Nephron (organoid): Measurements from ENCODE around the gene TOP1.

Source experiments
- H3K27ac Mint-ChIP-seq, 3 experiments: 2 replicates each; pipeline ENCODE4 v1.8.0; 2020; ENCODE audit warnings: mixed read lengths in 3 of 3, mild to moderate bottlenecking in 2 of 3, moderate library complexity in 1 of 3
- H3K27me3 Mint-ChIP-seq: 2 replicates; pipeline ENCODE4 v1.8.0; 2021; ENCODE audit warnings: low read depth, mild to moderate bottlenecking, moderate library complexity, mixed read lengths
- H3K36me3 Mint-ChIP-seq: 2 replicates; pipeline ENCODE4 v1.8.0; 2020; ENCODE audit warnings: low read depth, mixed read lengths
- H3K4me1 Mint-ChIP-seq: 2 replicates; pipeline ENCODE4 v1.8.0; 2020; ENCODE audit warnings: mixed read lengths
- H3K4me3 Mint-ChIP-seq, 3 experiments: 2 replicates each; pipeline ENCODE4 v1.8.0; 2020; ENCODE audit warnings: mild to moderate bottlenecking in 3 of 3, mixed read lengths in 3 of 3, moderate library complexity in 2 of 3
- H3K9me3 Mint-ChIP-seq: 2 replicates; pipeline ENCODE4 v1.8.0; 2020; ENCODE audit warnings: mixed read lengths
- TF ChIP-seq, protein P1 (sequence below), 3 experiments: fragments of 200-600 bp; sonication (generic); IDR thresholded peaks; one replicate each; pipeline ENCODE4 v1.5.0; 2021; ENCODE audit warnings: antibody characterized with exemption in 3 of 3; ENCODE audit not compliant: unreplicated experiment in 3 of 3

Gene TOP1

DNA sequence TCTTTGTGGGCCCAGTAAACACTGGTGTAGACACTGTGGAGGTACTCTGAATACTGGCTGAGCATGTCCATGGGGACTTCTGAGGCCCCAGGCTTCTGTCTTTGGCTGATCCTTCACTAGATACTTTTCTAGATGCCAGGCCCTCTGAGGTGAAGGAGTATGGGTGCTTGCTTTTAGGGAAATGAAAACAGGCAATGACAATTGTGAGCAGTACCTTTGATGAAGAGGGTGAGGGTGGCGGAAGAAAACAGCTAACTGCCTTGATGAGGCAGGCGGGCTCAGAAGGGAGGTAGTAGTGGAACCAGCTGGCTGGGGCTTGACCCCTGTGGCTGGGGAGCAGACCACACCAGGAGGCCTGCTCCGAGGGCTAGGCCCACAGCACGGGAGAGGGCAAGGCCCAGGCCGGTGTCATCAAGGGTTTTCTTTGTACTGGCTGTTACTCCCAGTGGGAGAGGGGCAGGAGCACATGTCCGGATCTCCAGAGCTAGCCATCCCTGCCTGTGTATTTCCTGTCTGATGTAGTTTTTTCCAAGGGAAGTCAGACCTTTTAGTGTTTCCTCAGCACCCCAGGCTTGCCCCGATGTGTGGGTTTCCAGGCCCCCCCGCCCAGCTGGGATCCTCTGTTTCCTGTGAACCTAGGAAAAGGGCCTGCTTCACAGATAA, 112.7 kb downstream of the TOP1 start:
- TF ChIP-seq, protein P1, sequence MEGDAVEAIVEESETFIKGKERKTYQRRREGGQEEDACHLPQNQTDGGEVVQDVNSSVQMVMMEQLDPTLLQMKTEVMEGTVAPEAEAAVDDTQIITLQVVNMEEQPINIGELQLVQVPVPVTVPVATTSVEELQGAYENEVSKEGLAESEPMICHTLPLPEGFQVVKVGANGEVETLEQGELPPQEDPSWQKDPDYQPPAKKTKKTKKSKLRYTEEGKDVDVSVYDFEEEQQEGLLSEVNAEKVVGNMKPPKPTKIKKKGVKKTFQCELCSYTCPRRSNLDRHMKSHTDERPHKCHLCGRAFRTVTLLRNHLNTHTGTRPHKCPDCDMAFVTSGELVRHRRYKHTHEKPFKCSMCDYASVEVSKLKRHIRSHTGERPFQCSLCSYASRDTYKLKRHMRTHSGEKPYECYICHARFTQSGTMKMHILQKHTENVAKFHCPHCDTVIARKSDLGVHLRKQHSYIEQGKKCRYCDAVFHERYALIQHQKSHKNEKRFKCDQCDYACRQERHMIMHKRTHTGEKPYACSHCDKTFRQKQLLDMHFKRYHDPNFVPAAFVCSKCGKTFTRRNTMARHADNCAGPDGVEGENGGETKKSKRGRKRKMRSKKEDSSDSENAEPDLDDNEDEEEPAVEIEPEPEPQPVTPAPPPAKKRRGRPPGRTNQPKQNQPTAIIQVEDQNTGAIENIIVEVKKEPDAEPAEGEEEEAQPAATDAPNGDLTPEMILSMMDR (IDR thresholded peaks at IDR 0.05; ENCODE audit: unreplicated experiment in 3 of 3) = no peak
- peaks cover 80% of the 10 kb centered on the region for H3K4me1 Mint-ChIP-seq
- peaks cover 45% of the 10 kb centered on the region for H3K36me3 Mint-ChIP-seq
- no peaks in the 10 kb centered on the region for H3K9me3 Mint-ChIP-seq
- peak overlapping the region; percentile 85 to 96 (median 89) for H3K4me3 Mint-ChIP-seq
- H3K27ac Mint-ChIP-seq = peak overlapping the region; percentile 27 to 97 (median 95)
- no peaks in the 10 kb centered on the region for H3K27me3 Mint-ChIP-seq

DNA sequence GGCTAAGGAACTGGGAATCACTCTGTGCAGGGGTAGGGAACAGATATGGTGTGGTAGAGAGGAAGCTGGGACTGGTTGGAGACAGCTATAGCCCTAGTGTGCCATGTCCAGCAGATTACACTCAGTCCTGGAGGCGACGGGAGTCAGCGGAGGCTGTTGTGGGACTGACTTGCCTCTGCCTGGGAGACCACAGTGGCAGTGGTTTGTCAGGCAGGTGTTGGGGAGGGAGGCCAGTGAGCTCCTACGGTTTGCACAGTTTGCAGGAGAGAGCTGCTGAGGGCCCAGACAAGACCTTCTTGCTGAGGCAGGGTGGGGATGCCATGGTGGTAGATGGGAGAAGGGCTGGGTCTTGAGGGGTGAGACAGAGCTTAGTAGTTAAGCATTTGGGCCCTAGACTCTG, 113.6 kb downstream of the TOP1 start:
- H3K9me3 Mint-ChIP-seq = no peaks in the 10 kb centered on the region
- H3K4me1 Mint-ChIP-seq = peaks cover 87% of the 10 kb centered on the region
- TF ChIP-seq, protein P1 (IDR thresholded peaks at IDR 0.05; ENCODE audit: unreplicated experiment in 3 of 3) = no peak
- peaks cover 53% of the 10 kb centered on the region for H3K36me3 Mint-ChIP-seq
- H3K27me3 Mint-ChIP-seq = no peaks in the 10 kb centered on the region
- H3K27ac Mint-ChIP-seq = peak overlapping the region in 1 of 3 experiments; percentile 24
- peak overlapping the region in 1 of 3 experiments; percentile 6 for H3K4me3 Mint-ChIP-seq

DNA sequence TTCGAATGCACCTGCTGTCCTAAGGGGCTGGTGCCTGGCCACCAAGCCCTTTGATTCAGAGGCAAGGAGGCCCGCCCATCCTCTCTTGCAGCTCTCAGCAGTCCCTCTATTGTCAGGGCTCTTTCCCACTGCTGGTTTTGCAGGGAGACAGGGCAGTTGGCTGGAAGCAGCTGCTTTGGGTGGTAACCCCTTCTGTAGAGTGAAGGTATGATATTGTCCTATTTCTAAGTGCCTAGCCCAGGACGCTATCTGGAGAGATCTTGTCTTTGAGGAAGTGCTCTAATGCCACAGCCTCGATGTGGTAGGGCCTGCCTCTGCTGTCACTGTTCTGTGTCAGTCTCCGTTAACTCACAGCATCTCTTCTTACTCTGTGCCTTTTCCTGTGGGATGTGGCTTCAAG, 114.3 kb downstream of the TOP1 start:
- Mint-ChIP-seq H3K27me3 (no peaks in the 10 kb centered on the region), H3K36me3 (peaks cover 53% of the 10 kb centered on the region), H3K4me3 (no peak overlapping the region), H3K4me1 (peaks cover 89% of the 10 kb centered on the region), H3K9me3 (no peaks in the 10 kb centered on the region), H3K27ac (no peak overlapping the region)
- TF ChIP-seq, protein P1 (IDR thresholded peaks at IDR 0.05; ENCODE audit: unreplicated experiment in 3 of 3) = no peak

DNA sequence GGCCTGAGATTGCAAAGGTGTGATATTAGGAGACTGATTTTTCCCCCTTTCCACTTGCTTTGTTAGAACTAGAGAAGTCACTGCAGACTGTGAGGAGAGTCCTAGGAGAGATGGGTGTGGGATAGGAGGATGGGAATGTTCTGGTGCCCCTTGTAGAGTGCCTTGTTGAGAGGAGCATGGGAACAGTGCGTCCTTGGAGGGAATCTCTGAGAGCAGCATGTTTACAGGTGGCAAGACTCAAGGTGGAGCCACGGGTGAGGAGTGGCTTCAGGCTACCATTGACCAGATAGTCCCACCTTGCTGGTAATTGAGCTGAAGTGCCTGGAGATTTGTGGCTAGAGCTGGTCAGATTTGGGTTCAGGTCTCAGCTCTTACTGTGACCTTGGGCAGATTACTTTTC, 114.7 kb downstream of the TOP1 start:
- no peaks in the 10 kb centered on the region for H3K27me3 Mint-ChIP-seq
- peaks cover 89% of the 10 kb centered on the region for H3K4me1 Mint-ChIP-seq
- no peak overlapping the region for H3K4me3 Mint-ChIP-seq
- TF ChIP-seq, protein P1 (IDR thresholded peaks at IDR 0.05; ENCODE audit: unreplicated experiment in 3 of 3) = no peak
- H3K9me3 Mint-ChIP-seq = no peaks in the 10 kb centered on the region
- no peak overlapping the region for H3K27ac Mint-ChIP-seq
- peaks cover 53% of the 10 kb centered on the region for H3K36me3 Mint-ChIP-seq

DNA sequence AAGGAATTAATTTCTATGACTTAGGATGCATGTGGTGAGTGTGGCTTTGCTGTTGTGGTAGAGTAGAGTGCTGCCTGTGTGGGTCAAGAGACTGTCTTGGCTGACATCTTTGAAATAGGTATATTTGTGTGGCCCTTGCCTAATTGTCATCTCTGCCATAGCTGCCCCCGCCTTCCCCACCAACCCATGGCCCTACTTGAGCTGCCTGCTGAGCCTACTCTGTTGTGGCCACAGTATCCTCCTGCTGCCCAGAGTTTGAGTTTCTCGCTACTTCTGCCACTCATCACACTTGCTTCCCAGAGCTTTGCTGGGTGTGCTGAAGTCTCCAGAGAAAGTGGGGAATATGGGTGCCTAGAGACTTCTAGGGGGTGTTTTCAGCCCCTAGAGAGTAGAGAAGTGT, 116.7 kb downstream of the TOP1 start:
- Mint-ChIP-seq H3K4me3 (no peak overlapping the region), H3K27ac (peak overlapping the region in 1 of 3 experiments; percentile 58), H3K36me3 (peaks cover 48% of the 10 kb centered on the region), H3K9me3 (no peaks in the 10 kb centered on the region), H3K27me3 (no peaks in the 10 kb centered on the region), H3K4me1 (peaks cover 80% of the 10 kb centered on the region)
- TF ChIP-seq, protein P1 (IDR thresholded peaks at IDR 0.05; ENCODE audit: unreplicated experiment in 3 of 3) = no peak
